ENCODE results near the gene EPHB2. TPM values are rescaled to one million over a fixed set of nuclear protein-coding genes. Genes with fewer than 3 reads are reported as not detected.

The EPHB2 gene
- total and polyA plus RNA-seq, 8 donors = 0.13 to 88.1 (median 2.6) TPM; not detected in 1

GRCh38 chr1:22895357-22895756 lies 184.7 kb downstream of the EPHB2 start:
- Histone ChIP-seq H3K27ac (no peak overlapping the region), H3K9me3 (no peaks in the 10 kb centered on the region), H3K36me3 (no peaks in the 10 kb centered on the region), H3K4me1 (no peaks in the 10 kb centered on the region), H3K4me3 (no peak overlapping the region), H3K27me3 (peaks cover 0 to 7% (median 0%) of the 10 kb centered on the region in 3 donors)
- DNase-seq = no peak
- WGBS, 5 donors = 77 to 84% (median 84%) methylated on average over 9 of the region's 9 CpGs
- TF ChIP-seq POLR2A (IDR thresholded peaks at IDR 0.05) (no peak), EP300 (IDR thresholded peaks at IDR 0.05) (no peak), CTCF (IDR thresholded peaks at IDR 0.05) (no peak), POLR2AphosphoS5 (IDR thresholded peaks at IDR 0.05) (no peak)
- intact Hi-C loops (cut with DNase I; ENCODE audit: low total_unique reads) = no loop called here

- 82 to 91% (median 86%) methylated on average over 7 of the region's 7 CpGs for WGBS, 5 donors
- intact Hi-C loops (cut with DNase I; ENCODE audit: low total_unique reads) = no loop called here
- H3K27me3 ChIP-seq = peaks cover 0 to 11% (median 0%) of the 10 kb centered on the region in 3 donors
- no peak overlapping the region for H3K27ac ChIP-seq
- DNase-seq = no peak
- H3K9me3 ChIP-seq = no peaks in the 10 kb centered on the region
- no peaks in the 10 kb centered on the region for H3K36me3 ChIP-seq
- no peak overlapping the region for H3K4me3 ChIP-seq
- no peaks in the 10 kb centered on the region for H3K4me1 ChIP-seq
- TF ChIP-seq EP300 (IDR thresholded peaks at IDR 0.05) (no peak), CTCF (IDR thresholded peaks at IDR 0.05) (no peak), POLR2A (IDR thresholded peaks at IDR 0.05) (no peak), POLR2AphosphoS5 (IDR thresholded peaks at IDR 0.05) (no peak)
Observed at GRCh38 chr1:22896184-22896583, 185.5 kb downstream of the EPHB2 start.

GRCh38 chr1:22900451-22900850 lies 189.8 kb downstream of the EPHB2 start:
- intact Hi-C loops (cut with DNase I; ENCODE audit: low total_unique reads) = no loop called here
- WGBS, 5 donors = 59 to 87% (median 75%) methylated on average over 3 of the region's 3 CpGs
- peaks cover 0 to 15% (median 0%) of the 10 kb centered on the region in 3 donors for H3K27me3 ChIP-seq
- no peaks in the 10 kb centered on the region for H3K36me3 ChIP-seq
- H3K9me3 ChIP-seq = no peaks in the 10 kb centered on the region
- no peak overlapping the region for H3K4me3 ChIP-seq
- H3K4me1 ChIP-seq = no peaks in the 10 kb centered on the region
- H3K27ac ChIP-seq = no peak overlapping the region
- TF ChIP-seq EP300 (IDR thresholded peaks at IDR 0.05) = no peak
- TF ChIP-seq POLR2AphosphoS5 (IDR thresholded peaks at IDR 0.05) = no peak
- no peak for TF ChIP-seq CTCF (IDR thresholded peaks at IDR 0.05)
- TF ChIP-seq POLR2A (IDR thresholded peaks at IDR 0.05) = no peak
- no peak for DNase-seq

- Histone ChIP-seq H3K27ac (no peak overlapping the region), H3K36me3 (no peaks in the 10 kb centered on the region), H3K4me3 (no peak overlapping the region), H3K4me1 (no peaks in the 10 kb centered on the region), H3K27me3 (peaks cover 0 to 9% (median 0%) of the 10 kb centered on the region in 3 donors), H3K9me3 (no peaks in the 10 kb centered on the region)
- WGBS, 5 donors = 87 to 100% (median 93%) methylated on average over 3 of the region's 3 CpGs
- DNase-seq = no peak
- no peak for TF ChIP-seq POLR2AphosphoS5 (IDR thresholded peaks at IDR 0.05)
- no peak for TF ChIP-seq POLR2A (IDR thresholded peaks at IDR 0.05)
- no peak for TF ChIP-seq CTCF (IDR thresholded peaks at IDR 0.05)
- TF ChIP-seq EP300 (IDR thresholded peaks at IDR 0.05) = no peak
- intact Hi-C loops (cut with DNase I; ENCODE audit: low total_unique reads) = no loop called here
Observed at GRCh38 chr1:22903113-22903512, 192.5 kb downstream of the EPHB2 start.
